Trophoblast cell (in vitro differentiated cells and primary cell): ENCODE data around the gene TNFRSF25.
"Not testable (repeated sequence)": the region's sequence is repeated elsewhere in the genome, so short reads cannot be mapped to it uniquely, and the experiment has no call there.

Source experiments
- DNase-seq, 2 donors: peaks; one replicate each; pipeline ENCODE4 v3.0.0-alpha.2; 2016
- H2AFZ ChIP-seq: 2 replicates; pipeline ENCODE4 v1.6.1; 2013; ENCODE audit warnings: low read length, moderate library complexity, mild to moderate bottlenecking; ENCODE audit not compliant: insufficient read depth, poor library complexity
- H2AK5ac ChIP-seq: 2 replicates; pipeline ENCODE4 v1.6.1; 2013; ENCODE audit warnings: mild to moderate bottlenecking, low read length
- H2BK120ac ChIP-seq: 2 replicates; pipeline ENCODE4 v1.6.1; 2013; ENCODE audit warnings: low read length, mild to moderate bottlenecking, moderate library complexity; ENCODE audit not compliant: insufficient read depth, poor library complexity
- H2BK12ac ChIP-seq: 2 replicates; pipeline ENCODE4 v1.6.1; 2013; ENCODE audit warnings: mild to moderate bottlenecking, low read length, moderate library complexity
- H2BK5ac ChIP-seq: 2 replicates; pipeline ENCODE4 v1.6.1; 2013; ENCODE audit warnings: low read length, low read depth, moderate library complexity, mild to moderate bottlenecking; ENCODE audit not compliant: poor library complexity
- H3K14ac ChIP-seq: 2 replicates; pipeline ENCODE4 v1.6.1; 2013; ENCODE audit warnings: mild to moderate bottlenecking, low read length
- H3K18ac ChIP-seq: 2 replicates; pipeline ENCODE4 v1.6.1; 2013; ENCODE audit warnings: mild to moderate bottlenecking, low read length
- H3K23ac ChIP-seq: 2 replicates; pipeline ENCODE4 v1.6.1; 2013; ENCODE audit warnings: low read length
- H3K27ac ChIP-seq: 2 replicates; pipeline ENCODE4 v1.5.1; 2013; ENCODE audit warnings: low read depth, mild to moderate bottlenecking, inconsistent platforms, low read length, moderate library complexity
- H3K27me3 ChIP-seq: 2 replicates; pipeline ENCODE4 v1.6.1; 2013; ENCODE audit warnings: inconsistent platforms, mild to moderate bottlenecking, low read length, moderate library complexity; ENCODE audit not compliant: insufficient read depth
- H3K36me3 ChIP-seq, 2 experiments: 1 replicate in 1 of 2; 2 replicates in 1 of 2; pipeline ENCODE4 v1.6.1; 2013; ENCODE audit warnings: low read length in 2 of 2, mild to moderate bottlenecking in 2 of 2, moderate library complexity in 1 of 2; ENCODE audit not compliant: insufficient read depth in 2 of 2, control insufficient read depth in 1 of 2
- H3K4ac ChIP-seq: 2 replicates; pipeline ENCODE4 v1.6.1; 2013; ENCODE audit warnings: low read depth, mild to moderate bottlenecking, low read length, moderate library complexity
- H3K4me1 ChIP-seq, 2 experiments: 1 replicate in 1 of 2; 2 replicates in 1 of 2; pipeline ENCODE4 v1.6.1; 2013; ENCODE audit warnings: low read length in 2 of 2, mild to moderate bottlenecking in 2 of 2, moderate library complexity in 1 of 2; ENCODE audit not compliant: insufficient read depth in 2 of 2, control insufficient read depth in 1 of 2
- H3K4me2 ChIP-seq: 2 replicates; pipeline ENCODE4 v1.6.1; 2013; ENCODE audit warnings: inconsistent platforms, mild to moderate bottlenecking, low read length, moderate library complexity
- H3K4me3 ChIP-seq: 2 replicates; pipeline ENCODE4 v1.5.1; 2013; ENCODE audit warnings: mild to moderate bottlenecking, low read depth, low read length, inconsistent platforms
- H3K79me1 ChIP-seq: one replicate; pipeline ENCODE4 v1.6.1; 2013; ENCODE audit warnings: low read length
- H3K79me2 ChIP-seq: 2 replicates; pipeline ENCODE4 v1.6.1; 2013; ENCODE audit warnings: low read length, mild to moderate bottlenecking; ENCODE audit not compliant: control insufficient read depth, insufficient read depth, poor library complexity
- H3K9ac ChIP-seq: 2 replicates; pipeline ENCODE4 v1.6.1; 2013; ENCODE audit warnings: mild to moderate bottlenecking, low read length
- H3K9me3 ChIP-seq: 2 replicates; pipeline ENCODE4 v1.6.1; 2013; ENCODE audit warnings: low read depth, mild to moderate bottlenecking, control low read depth, inconsistent platforms, low read length; ENCODE audit not compliant: insufficient read depth
- H4K12ac ChIP-seq: 2 replicates; pipeline ENCODE4 v1.6.1; 2013; ENCODE audit warnings: low read depth, mild to moderate bottlenecking, low read length, moderate library complexity
- H4K8ac ChIP-seq: 2 replicates; pipeline ENCODE4 v1.6.1; 2013; ENCODE audit warnings: low read depth, mild to moderate bottlenecking, low read length, moderate library complexity
- H4K91ac ChIP-seq: one replicate; pipeline ENCODE4 v1.6.1; 2013; ENCODE audit warnings: low read depth, mild to moderate bottlenecking, low read length, moderate library complexity
- WGBS: extraction: QIAGEN DNeasy Blood & Tissue Kit; methylation state at CpG from one replicate; pipeline ENCODE4 v1.1.7; 2013; ENCODE audit warnings: missing lambda C conversion rate; ENCODE audit not compliant: insufficient read length, insufficient coverage; ENCODE audit errors: extremely low coverage; 5-methylcytosine and 5-hydroxymethylcytosine counted together

Gene TNFRSF25

GRCh38 chr1:6436277-6436676 is 29.7 kb downstream of the TNFRSF25 start:
- not testable (repeated sequence) for H4K12ac ChIP-seq, H2AK5ac ChIP-seq, H2BK12ac ChIP-seq, H4K91ac ChIP-seq, H2BK120ac ChIP-seq, H3K27me3 ChIP-seq, H3K4ac ChIP-seq, H3K9me3 ChIP-seq, H2BK5ac ChIP-seq, H3K79me1 ChIP-seq, H2AFZ ChIP-seq, H3K4me3 ChIP-seq, H3K27ac ChIP-seq, H3K4me1 ChIP-seq, H3K18ac ChIP-seq, H3K9ac ChIP-seq, H3K23ac ChIP-seq, H4K8ac ChIP-seq, H3K14ac ChIP-seq, H3K36me3 ChIP-seq, H3K79me2 ChIP-seq, DNase-seq, H3K4me2 ChIP-seq
- no CpG with 5 or more reads among the region's 3 CpGs for WGBS

DNA sequence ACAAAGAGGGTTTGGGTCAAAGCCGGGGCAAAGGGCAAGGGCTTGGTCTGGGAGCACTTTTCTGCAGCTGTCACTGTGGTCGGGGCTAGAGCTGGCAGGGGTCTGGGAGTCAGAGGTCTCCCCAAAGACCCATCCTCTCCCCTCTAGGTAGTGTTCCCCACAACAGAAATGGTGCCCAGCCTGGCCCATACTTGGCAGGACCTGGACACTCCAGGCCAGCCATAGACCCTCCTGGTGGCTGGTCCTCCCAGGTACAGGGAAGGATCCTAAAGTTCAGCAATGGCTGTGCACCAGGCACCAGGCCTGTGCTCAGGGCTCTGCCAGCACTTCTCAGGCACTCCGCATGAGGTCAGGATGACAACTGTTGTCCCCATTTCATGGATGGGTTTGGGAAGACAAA is 30.4 kb downstream of the TNFRSF25 start:
- H3K4me2 ChIP-seq, result no peak overlapping the region
- H3K9ac ChIP-seq, result no peak overlapping the region
- no peak overlapping the region for H4K91ac ChIP-seq
- H3K23ac ChIP-seq, result no peak overlapping the region
- no peak overlapping the region for H2BK12ac ChIP-seq
- H3K4me1 ChIP-seq, result peaks cover 8 to 10% of the 10 kb centered on the region in 2 experiments
- no peak overlapping the region for H3K4ac ChIP-seq
- no peak overlapping the region for H2AFZ ChIP-seq
- no peaks in the 10 kb centered on the region for H3K27me3 ChIP-seq
- no peak overlapping the region for H3K27ac ChIP-seq
- no peaks in the 10 kb centered on the region for H3K79me2 ChIP-seq
- no peak overlapping the region for H3K4me3 ChIP-seq
- no peak overlapping the region for H4K12ac ChIP-seq
- no peak overlapping the region for H4K8ac ChIP-seq
- no peak overlapping the region for H2AK5ac ChIP-seq
- no peak overlapping the region for H2BK120ac ChIP-seq
- no peaks in the 10 kb centered on the region for H3K36me3 ChIP-seq
- H3K18ac ChIP-seq, result no peak overlapping the region
- no CpG with 5 or more reads among the region's 3 CpGs for WGBS
- no peak overlapping the region for H2BK5ac ChIP-seq
- DNase-seq, result no peak
- H3K79me1 ChIP-seq, result peaks cover 3% of the 10 kb centered on the region
- no peak overlapping the region for H3K14ac ChIP-seq
- no peaks in the 10 kb centered on the region for H3K9me3 ChIP-seq

- Histone ChIP-seq H3K36me3 (no peaks in the 10 kb centered on the region), H2AFZ (no peak overlapping the region), H3K79me2 (no peaks in the 10 kb centered on the region), H2BK12ac (no peak overlapping the region), H3K9ac (no peak overlapping the region), H4K91ac (no peak overlapping the region), H3K4ac (no peak overlapping the region), H3K4me1 (peaks cover 8 to 10% of the 10 kb centered on the region in 2 experiments), H3K18ac (no peak overlapping the region), H3K23ac (no peak overlapping the region), H3K4me3 (no peak overlapping the region), H3K27me3 (no peaks in the 10 kb centered on the region), H3K4me2 (no peak overlapping the region), H2AK5ac (no peak overlapping the region), H4K12ac (no peak overlapping the region), H4K8ac (no peak overlapping the region), H2BK120ac (no peak overlapping the region), H3K79me1 (peaks cover 2% of the 10 kb centered on the region), H3K14ac (no peak overlapping the region), H3K9me3 (no peaks in the 10 kb centered on the region), H3K27ac (no peak overlapping the region), H2BK5ac (no peak overlapping the region)
- DNase-seq, result no peak
- WGBS, result no CpG with 5 or more reads among the region's 15 CpGs
Observed at GRCh38 chr1:6435129-6435528, 30.8 kb downstream of the TNFRSF25 start.

DNA sequence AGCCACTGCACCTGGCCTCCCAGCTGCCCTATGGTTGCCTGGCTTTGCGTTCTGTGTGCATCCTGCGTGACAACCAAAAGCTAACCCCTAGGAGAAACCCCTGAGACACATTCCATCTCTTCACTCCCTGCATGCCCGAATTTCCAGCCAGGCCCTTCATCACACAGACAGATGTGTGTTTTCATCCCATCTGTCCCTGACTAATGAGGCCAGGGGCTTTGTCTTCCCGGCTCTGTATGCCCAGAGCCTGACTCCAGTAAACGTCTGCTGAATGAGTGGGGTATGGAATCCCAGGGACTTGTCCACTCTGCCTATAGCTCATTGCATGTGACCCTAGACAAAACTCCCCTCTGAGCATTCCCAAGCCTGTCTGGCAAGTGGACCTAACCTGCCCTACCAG is 31.8 kb downstream of the TNFRSF25 start:
- H3K14ac ChIP-seq, result no peak overlapping the region
- no peak overlapping the region for H3K18ac ChIP-seq
- H3K79me1 ChIP-seq, result no peaks in the 10 kb centered on the region
- no peak overlapping the region for H4K12ac ChIP-seq
- H3K4me3 ChIP-seq, result no peak overlapping the region
- H3K4ac ChIP-seq, result no peak overlapping the region
- H2AK5ac ChIP-seq, result no peak overlapping the region
- H2BK5ac ChIP-seq, result no peak overlapping the region
- H2BK12ac ChIP-seq, result no peak overlapping the region
- peaks cover 6 to 8% of the 10 kb centered on the region in 2 experiments for H3K4me1 ChIP-seq
- no peak overlapping the region for H3K4me2 ChIP-seq
- no peak overlapping the region for H3K9ac ChIP-seq
- H3K79me2 ChIP-seq, result no peaks in the 10 kb centered on the region
- H3K27me3 ChIP-seq, result no peaks in the 10 kb centered on the region
- H4K8ac ChIP-seq, result no peak overlapping the region
- no peaks in the 10 kb centered on the region for H3K36me3 ChIP-seq
- H3K27ac ChIP-seq, result no peak overlapping the region
- H3K9me3 ChIP-seq, result no peaks in the 10 kb centered on the region
- WGBS, result no CpG with 5 or more reads among the region's 5 CpGs
- no peak overlapping the region for H4K91ac ChIP-seq
- no peak overlapping the region for H2BK120ac ChIP-seq
- DNase-seq, result no peak
- H2AFZ ChIP-seq, result no peak overlapping the region
- no peak overlapping the region for H3K23ac ChIP-seq
